GM12892 (cell line): ENCODE results near the gene ADAMTS4.

Experiments used
- DNase-seq: peaks from one replicate; pipeline ENCODE4 v3.0.0; 2011; ENCODE audit not compliant: insufficient read length
- FAIRE-seq: peaks from 2 replicates; lab custom pipeline; 2011; peaks lifted over from hg19 to GRCh38; lab: Jason Lieb, UNC
- POLR2A ChIP-seq: IDR thresholded peaks from 2 replicates; pipeline ENCODE4 v1.6.1; 2011; ENCODE audit warnings: low read depth, low read length, control low read depth
- POLR2AphosphoS5 ChIP-seq: IDR thresholded peaks from 2 replicates; pipeline ENCODE4 v1.6.1; 2011; ENCODE audit warnings: low read depth, low read length, control low read depth
- TAF1 ChIP-seq: IDR thresholded peaks from 2 replicates; pipeline ENCODE4 v1.6.1; 2011; ENCODE audit warnings: low read depth, mild to moderate bottlenecking, control low read depth, low read length, borderline replicate concordance

Gene ADAMTS4

GRCh38 chr1:161192476-161193465 is 6.1 kb downstream of the ADAMTS4 start:
- DNase-seq (peak; percentile 77), FAIRE-seq (peak; percentile 96)

GRCh38 chr1:161191971-161192370 is 6.9 kb downstream of the ADAMTS4 start:
- FAIRE-seq (no peak), DNase-seq (no peak)
- TF ChIP-seq TAF1 (no peak), POLR2AphosphoS5 (no peak), POLR2A (no peak)

More at GRCh38 chr1:161192476-161193465, 6.1 kb downstream of the ADAMTS4 start:
- TF ChIP-seq TAF1, result no peak
- TF ChIP-seq POLR2A, result no peak
- TF ChIP-seq POLR2AphosphoS5, result no peak

GRCh38 chr1:161190962-161191521 is 7.8 kb downstream of the ADAMTS4 start:
- no peak for TF ChIP-seq POLR2AphosphoS5
- TF ChIP-seq TAF1, result no peak
- TF ChIP-seq POLR2A, result no peak
- DNase-seq (no peak), FAIRE-seq (no peak)

- no peak for FAIRE-seq
- DNase-seq, result no peak
- no peak for TF ChIP-seq TAF1
- TF ChIP-seq POLR2A, result no peak
- TF ChIP-seq POLR2AphosphoS5, result no peak
Measured at GRCh38 chr1:161189036-161189435, 9.8 kb downstream of the ADAMTS4 start.

- TF ChIP-seq POLR2AphosphoS5 (no peak), TAF1 (no peak), POLR2A (no peak)
- DNase-seq, result no peak
- no peak for FAIRE-seq
Measured at GRCh38 chr1:161188381-161188780, 10.5 kb downstream of the ADAMTS4 start.

GRCh38 chr1:161187311-161187710 is 11.5 kb downstream of the ADAMTS4 start:
- no peak for FAIRE-seq
- TF ChIP-seq POLR2AphosphoS5 (no peak), TAF1 (no peak), POLR2A (no peak)
- no peak for DNase-seq

GRCh38 chr1:161185732-161186311 is 13.0 kb downstream of the ADAMTS4 start:
- no peak for FAIRE-seq
- TF ChIP-seq TAF1 (no peak), POLR2A (0 out of 2 replicates have a peak, but pooled peaks have one; percentile 15)
- DNase-seq, result no peak

GRCh38 chr1:161185282-161185682 is 13.6 kb downstream of the ADAMTS4 start:
- FAIRE-seq (peak; percentile 93), DNase-seq (peak; percentile 66)
- peak; percentile 68 for TF ChIP-seq POLR2AphosphoS5
- no peak for TF ChIP-seq TAF1
- TF ChIP-seq POLR2A, result 0 out of 2 replicates have a peak, but pooled peaks have one; percentile 21

- DNase-seq (no peak), FAIRE-seq (no peak)
- TF ChIP-seq POLR2AphosphoS5, result no peak
- no peak for TF ChIP-seq TAF1
- no peak for TF ChIP-seq POLR2A
Measured at GRCh38 chr1:161182214-161182613, 16.6 kb downstream of the ADAMTS4 start.

- DNase-seq (no peak), FAIRE-seq (no peak)
- no peak for TF ChIP-seq TAF1
- no peak for TF ChIP-seq POLR2AphosphoS5
- TF ChIP-seq POLR2A, result no peak
Measured at GRCh38 chr1:161180639-161181038, 18.2 kb downstream of the ADAMTS4 start.

GRCh38 chr1:161179698-161180097 is 19.2 kb downstream of the ADAMTS4 start:
- no peak for FAIRE-seq
- TF ChIP-seq TAF1, result no peak
- no peak for TF ChIP-seq POLR2AphosphoS5
- TF ChIP-seq POLR2A, result no peak
- no peak for DNase-seq
